Measurements from ENCODE around the gene PAX7.
"Not testable (repeated sequence)": the region's sequence is repeated elsewhere in the genome, so short reads cannot be mapped to it uniquely, and the experiment has no call there.

The PAX7 gene

GRCh38 chr1:18630511-18631495, at the start of gene PAX7:
TSS of gene PAX7 (plus strand) at chr1:18630846. CDS start at chr1:18631604, 758 bp downstream.
- FAIRE-seq, result no peak

- no peak for FAIRE-seq
These were observed 49.2 kb upstream of the PAX7 start for GRCh38 chr1:18581420-18581880.

GRCh38 chr1:18582890-18583289, 47.8 kb upstream of the PAX7 start:
- no peak for FAIRE-seq

GRCh38 chr1:18583326-18583941, 47.2 kb upstream of the PAX7 start:
- no peak for FAIRE-seq

GRCh38 chr1:18586016-18586415, 44.6 kb upstream of the PAX7 start:
- FAIRE-seq, result not testable (repeated sequence)

GRCh38 chr1:18588093-18588492, 42.6 kb upstream of the PAX7 start:
- FAIRE-seq, result no peak

- no peak for FAIRE-seq
These were observed 38.3 kb upstream of the PAX7 start for GRCh38 chr1:18592368-18592767.

- no peak for FAIRE-seq
These were observed 33.2 kb upstream of the PAX7 start for GRCh38 chr1:18597160-18598042.

- no peak for FAIRE-seq
These were observed 31.6 kb upstream of the PAX7 start for GRCh38 chr1:18599086-18599485.

- no peak for FAIRE-seq
These were observed 30.9 kb upstream of the PAX7 start for GRCh38 chr1:18599704-18600103.

- no peak for FAIRE-seq
These were observed 28.0 kb upstream of the PAX7 start for GRCh38 chr1:18602533-18603211.

GRCh38 chr1:18603212-18603852, 27.3 kb upstream of the PAX7 start:
- FAIRE-seq, result no peak

GRCh38 chr1:18606443-18607288, 24.0 kb upstream of the PAX7 start:
- FAIRE-seq, result no peak

GRCh38 chr1:18607289-18607760, 23.3 kb upstream of the PAX7 start:
- no peak for FAIRE-seq

GRCh38 chr1:18608534-18608933, 22.1 kb upstream of the PAX7 start:
- FAIRE-seq, result no peak

GRCh38 chr1:18611311-18611710, 19.3 kb upstream of the PAX7 start:
- FAIRE-seq, result no peak

- no peak for FAIRE-seq
These were observed 18.6 kb upstream of the PAX7 start for GRCh38 chr1:18612073-18612472.

GRCh38 chr1:18614069-18614735, 16.4 kb upstream of the PAX7 start:
- FAIRE-seq, result no peak

GRCh38 chr1:18618546-18619466, 11.8 kb upstream of the PAX7 start:
- no peak for FAIRE-seq

All from A204.1 (cell line).